Lower leg skin (tissue), 3 donors: Measurements from ENCODE around the gene PTPRN2.

Experiments
- CTCF ChIP-seq, 3 donors: fragments of 450-650 bp; IDR thresholded peaks; one replicate each; pipeline ENCODE4 v1.5.1; 2016; ENCODE audit warnings: antibody characterized with exemption in 3 of 3, mild to moderate bottlenecking in 3 of 3, moderate library complexity in 2 of 3
- POLR2A ChIP-seq, 2 donors: fragments of 450-650 bp; IDR thresholded peaks; one replicate each; pipeline ENCODE4 v1.6.1; 2016 to 2017; ENCODE audit warnings: antibody characterized with exemption in 2 of 2, mild to moderate bottlenecking in 1 of 2, moderate library complexity in 1 of 2

DNA sequence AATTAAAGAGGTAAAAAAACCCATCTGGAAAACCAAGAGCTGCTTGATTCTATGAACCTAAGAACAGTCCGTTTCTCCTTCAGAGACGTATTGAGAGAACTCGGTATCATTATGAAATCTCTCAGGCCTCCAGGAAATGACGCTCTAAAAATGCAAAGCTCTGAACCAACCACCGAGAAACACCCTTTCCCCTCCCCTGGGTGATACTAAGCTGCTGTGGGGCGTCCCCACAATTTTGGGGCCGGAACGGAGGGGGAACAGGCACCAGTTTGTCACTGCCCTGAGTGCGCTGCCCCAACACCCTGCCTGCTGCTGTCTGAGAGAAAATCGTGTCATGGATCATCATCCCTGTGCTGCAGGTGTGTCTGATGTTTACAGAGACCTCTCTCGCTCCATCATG, 741.4 kb downstream of the PTPRN2 start:
- TF ChIP-seq CTCF (IDR thresholded peaks at IDR 0.05) (no peak), POLR2A (IDR thresholded peaks at IDR 0.05) (no peak)
